ENCODE data around the gene SLC6A1. TPM values are rescaled to one million over a fixed set of nuclear protein-coding genes. Genes with fewer than 3 reads are reported as not detected.

Gene SLC6A1
- total RNA-seq, 1 donor from 2014 or later, result not detected

DNA sequence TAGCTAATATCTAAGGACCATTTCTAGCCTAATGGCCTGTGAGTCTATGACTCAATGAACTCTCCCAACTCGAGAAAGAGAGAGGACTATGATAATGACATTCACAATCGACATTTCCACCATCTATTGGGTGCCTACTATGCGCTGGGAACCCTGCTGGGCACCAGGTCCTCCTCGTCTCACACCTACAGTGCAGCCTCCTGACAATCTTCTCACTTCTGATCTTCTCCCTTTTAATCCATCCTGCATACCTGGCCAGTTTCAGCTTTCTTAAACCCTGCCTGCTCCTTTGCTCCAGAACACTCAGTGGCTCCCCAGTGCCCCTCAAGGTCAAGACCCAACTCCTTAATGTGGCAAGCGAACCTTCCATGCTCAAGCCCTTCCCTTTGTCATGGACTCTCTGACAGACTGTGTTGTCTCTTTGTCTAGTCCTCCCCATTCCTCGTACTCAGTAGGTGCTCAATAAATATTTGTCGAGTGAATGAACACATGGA is 3.5 kb upstream of the SLC6A1 start:
- H3K9me3 Mint-ChIP-seq, result no peaks in the 10 kb centered on the region
- intact Hi-C loops (cut with micrococcal nuclease), result no loop called here
- peaks cover 3% of the 10 kb centered on the region for H3K4me1 Mint-ChIP-seq (ENCODE audit: low read depth)

DNA sequence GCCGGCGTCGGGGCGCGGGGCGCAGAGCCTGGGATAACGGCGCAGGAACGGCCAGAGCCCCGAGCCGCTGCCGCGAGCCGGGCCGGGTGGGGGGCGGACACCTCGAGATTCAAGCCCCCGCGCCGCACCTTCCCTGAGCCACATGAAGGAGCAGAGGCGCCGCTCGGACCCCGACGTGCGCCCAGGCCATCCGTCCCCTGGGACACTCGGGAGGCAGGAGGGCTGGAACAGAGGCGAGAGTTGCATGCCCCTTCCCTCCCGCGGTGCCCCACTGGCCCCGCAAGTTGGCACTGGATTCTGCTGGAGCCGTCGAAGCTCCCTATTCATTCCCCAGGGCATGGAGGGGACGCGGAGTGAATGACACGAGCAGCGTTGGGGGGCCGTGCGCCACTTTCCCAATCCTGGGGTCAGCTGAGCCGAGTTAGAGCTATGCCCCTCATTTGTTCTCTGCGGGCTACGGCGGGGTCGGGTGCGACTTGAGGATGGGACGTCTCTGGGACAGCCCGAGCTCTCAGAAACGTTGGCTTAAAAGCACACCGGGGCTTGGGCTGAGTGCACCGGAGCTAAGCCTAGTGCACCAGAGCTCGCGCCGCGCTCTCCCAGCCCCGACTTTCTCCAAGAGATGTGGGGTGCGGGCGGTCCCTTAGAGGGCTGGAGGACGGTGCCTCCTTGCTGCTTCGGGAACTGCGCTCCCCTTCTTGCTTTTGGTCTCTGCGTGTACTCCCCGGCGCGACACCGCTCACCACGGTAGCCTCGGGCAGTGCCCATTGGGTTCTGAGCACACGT is 588 bp downstream of the SLC6A1 start:
- Mint-ChIP-seq H3K4me1 (ENCODE audit: low read depth) (peaks cover 3% of the 10 kb centered on the region), H3K36me3 (ENCODE audit: low read depth) (peaks cover 3% of the 10 kb centered on the region), H3K9me3 (no peaks in the 10 kb centered on the region), H3K27me3 (ENCODE audit: insufficient read depth) (peaks cover 53% of the 10 kb centered on the region), H3K4me3 (no peak overlapping the region), H3K27ac (no peak overlapping the region)
- intact Hi-C loops (cut with micrococcal nuclease), result no loop called here
- DNase-seq (ENCODE audit: low spot score), result no peak

More for the DNA sequence above, 3.5 kb upstream of the SLC6A1 start:
- H3K36me3 Mint-ChIP-seq (ENCODE audit: low read depth), result peaks cover 3% of the 10 kb centered on the region
- H3K27me3 Mint-ChIP-seq (ENCODE audit: insufficient read depth), result peaks cover 37% of the 10 kb centered on the region
- DNase-seq (ENCODE audit: low spot score), result no peak
- no peak overlapping the region for H3K4me3 Mint-ChIP-seq
- H3K27ac Mint-ChIP-seq, result no peak overlapping the region

DNA sequence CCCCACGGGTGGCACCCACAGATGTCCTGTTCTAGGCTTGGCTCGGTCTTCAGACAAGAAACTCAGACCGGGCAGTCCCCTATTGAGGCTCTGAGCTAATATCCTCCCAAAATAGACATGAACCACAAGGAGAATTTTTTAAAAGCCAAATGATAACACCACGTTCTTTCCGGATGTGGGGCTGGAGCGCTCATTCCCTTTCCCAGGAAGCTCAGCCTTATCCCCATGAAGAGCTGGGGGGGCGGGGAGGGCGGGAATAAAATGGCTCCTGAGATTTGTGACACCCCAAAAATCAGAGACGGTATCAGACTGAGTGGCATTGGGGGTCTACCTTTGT is 1.1 kb downstream of the SLC6A1 start:
- no peak for DNase-seq (ENCODE audit: low spot score)
- Mint-ChIP-seq H3K4me1 (ENCODE audit: low read depth) (peaks cover 3% of the 10 kb centered on the region), H3K36me3 (ENCODE audit: low read depth) (peaks cover 3% of the 10 kb centered on the region), H3K27me3 (ENCODE audit: insufficient read depth) (peaks cover 53% of the 10 kb centered on the region), H3K27ac (no peak overlapping the region), H3K4me3 (no peak overlapping the region), H3K9me3 (no peaks in the 10 kb centered on the region)
- intact Hi-C loops (cut with micrococcal nuclease), result no loop called here

DNA sequence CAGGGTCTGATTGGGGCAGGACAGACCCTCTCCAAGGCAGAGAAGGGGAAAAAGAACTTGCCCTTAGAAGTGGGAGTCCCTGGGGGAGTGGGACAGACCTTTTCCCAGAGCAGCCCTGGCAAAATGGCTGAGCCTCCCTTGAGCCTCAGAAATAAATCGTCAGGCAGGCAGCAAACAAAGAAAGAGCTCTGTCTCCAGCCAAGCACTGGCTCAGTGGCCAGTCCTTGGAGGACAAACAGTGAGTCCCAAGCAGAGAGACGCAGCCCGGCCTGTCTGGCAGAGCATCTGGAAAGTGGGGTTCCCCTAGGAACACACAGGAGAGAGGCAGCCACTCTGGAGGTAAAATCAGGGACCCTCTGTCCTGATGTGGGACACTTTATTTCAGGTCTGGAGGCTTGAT is 1.8 kb downstream of the SLC6A1 start:
- peaks cover 3% of the 10 kb centered on the region for H3K4me1 Mint-ChIP-seq (ENCODE audit: low read depth)
- H3K27ac Mint-ChIP-seq, result no peak overlapping the region
- DNase-seq (ENCODE audit: low spot score), result no peak
- intact Hi-C loops (cut with micrococcal nuclease), result no loop called here
- H3K27me3 Mint-ChIP-seq (ENCODE audit: insufficient read depth), result peaks cover 50% of the 10 kb centered on the region
- no peak overlapping the region for H3K4me3 Mint-ChIP-seq
- H3K9me3 Mint-ChIP-seq, result no peaks in the 10 kb centered on the region
- H3K36me3 Mint-ChIP-seq (ENCODE audit: low read depth), result peaks cover 3% of the 10 kb centered on the region

DNA sequence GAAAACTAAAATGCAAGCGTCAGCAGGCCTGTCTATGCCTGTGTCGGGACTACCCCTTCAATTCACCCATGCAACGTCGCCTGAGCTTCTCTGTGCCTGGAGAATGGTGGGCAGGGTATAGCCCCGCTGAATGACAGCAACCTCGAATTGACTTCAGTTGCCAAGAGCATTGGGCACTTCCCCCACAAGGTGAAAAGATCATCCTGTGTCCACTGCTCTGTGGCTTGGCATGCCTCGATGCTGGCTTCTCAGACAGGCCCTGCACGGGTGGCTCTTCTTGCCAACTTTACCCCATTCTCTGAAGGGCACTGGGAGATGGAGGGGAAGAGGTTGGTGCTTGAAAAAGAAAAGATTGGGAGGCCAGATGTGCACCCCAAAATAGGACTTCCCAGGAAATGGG is 3.3 kb downstream of the SLC6A1 start:
- H3K36me3 Mint-ChIP-seq (ENCODE audit: low read depth), result peaks cover 3% of the 10 kb centered on the region
- peaks cover 3% of the 10 kb centered on the region for H3K4me1 Mint-ChIP-seq (ENCODE audit: low read depth)
- no peaks in the 10 kb centered on the region for H3K9me3 Mint-ChIP-seq
- H3K27me3 Mint-ChIP-seq (ENCODE audit: insufficient read depth), result peaks cover 42% of the 10 kb centered on the region
- DNase-seq (ENCODE audit: low spot score), result no peak
- H3K4me3 Mint-ChIP-seq, result no peak overlapping the region
- intact Hi-C loops (cut with micrococcal nuclease), result no loop called here
- H3K27ac Mint-ChIP-seq, result no peak overlapping the region

DNA sequence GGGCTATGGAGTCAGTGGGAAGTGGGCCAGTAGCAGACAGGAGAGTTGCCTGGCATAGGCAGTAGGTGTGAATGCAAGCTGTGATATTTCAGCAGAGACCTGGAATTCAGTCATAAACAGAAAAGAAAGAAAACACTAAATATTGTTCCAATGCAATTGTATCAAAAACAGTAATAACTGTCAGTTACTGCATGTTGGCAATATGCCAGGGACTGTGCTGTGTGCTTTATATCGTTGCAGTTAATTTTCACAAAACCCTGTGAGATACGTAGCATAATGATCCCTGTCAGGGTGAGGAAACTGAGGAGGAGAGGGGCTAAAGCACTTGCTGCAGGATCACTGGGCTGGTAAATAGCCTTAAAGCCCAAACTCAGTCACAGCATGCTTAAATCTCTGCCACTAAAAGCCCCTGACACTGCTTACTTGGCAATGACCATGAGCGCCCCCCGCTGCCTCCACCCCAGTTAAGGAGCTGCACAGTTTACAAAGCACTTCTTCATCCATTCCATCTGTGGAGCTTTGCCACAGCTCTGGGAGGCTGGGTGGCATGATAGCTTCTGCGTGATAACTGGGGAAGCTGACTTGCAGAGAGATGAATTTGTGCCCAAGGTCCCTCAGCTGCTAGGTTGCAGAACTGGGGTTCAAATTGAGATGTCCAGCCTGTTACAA is 3.9 kb downstream of the SLC6A1 start:
- DNase-seq (ENCODE audit: low spot score), result no peak
- Mint-ChIP-seq H3K27me3 (ENCODE audit: insufficient read depth) (peaks cover 41% of the 10 kb centered on the region), H3K36me3 (ENCODE audit: low read depth) (peaks cover 3% of the 10 kb centered on the region), H3K27ac (no peak overlapping the region), H3K9me3 (no peaks in the 10 kb centered on the region), H3K4me3 (no peak overlapping the region), H3K4me1 (ENCODE audit: low read depth) (peaks cover 3% of the 10 kb centered on the region)
- intact Hi-C loops (cut with micrococcal nuclease), result no loop called here

DNA sequence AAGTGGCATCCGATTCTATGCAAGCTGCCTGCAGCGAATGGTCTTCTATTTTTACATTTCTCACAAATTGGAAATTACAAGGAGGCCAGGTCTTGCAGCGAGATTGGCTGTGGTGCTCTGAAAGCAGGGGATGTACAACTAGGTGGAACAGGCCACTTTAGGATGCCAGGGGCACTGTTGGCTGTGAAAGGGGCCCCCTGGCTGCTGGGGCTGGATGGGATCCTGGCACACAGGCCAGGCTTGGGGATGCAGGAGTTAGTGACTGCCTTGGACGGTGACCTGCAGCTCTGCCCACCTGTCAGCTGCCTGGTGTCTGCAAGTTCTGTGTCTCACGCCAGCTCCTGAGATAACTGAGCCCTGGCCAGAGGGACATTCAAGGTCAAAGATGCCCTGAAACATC is 4.6 kb downstream of the SLC6A1 start:
- DNase-seq (ENCODE audit: low spot score), result no peak
- H3K27ac Mint-ChIP-seq, result no peak overlapping the region
- intact Hi-C loops (cut with micrococcal nuclease), result no loop called here
- no peaks in the 10 kb centered on the region for H3K4me1 Mint-ChIP-seq (ENCODE audit: low read depth)
- H3K4me3 Mint-ChIP-seq, result no peak overlapping the region
- H3K36me3 Mint-ChIP-seq (ENCODE audit: low read depth), result no peaks in the 10 kb centered on the region
- peaks cover 33% of the 10 kb centered on the region for H3K27me3 Mint-ChIP-seq (ENCODE audit: insufficient read depth)
- no peaks in the 10 kb centered on the region for H3K9me3 Mint-ChIP-seq

DNA sequence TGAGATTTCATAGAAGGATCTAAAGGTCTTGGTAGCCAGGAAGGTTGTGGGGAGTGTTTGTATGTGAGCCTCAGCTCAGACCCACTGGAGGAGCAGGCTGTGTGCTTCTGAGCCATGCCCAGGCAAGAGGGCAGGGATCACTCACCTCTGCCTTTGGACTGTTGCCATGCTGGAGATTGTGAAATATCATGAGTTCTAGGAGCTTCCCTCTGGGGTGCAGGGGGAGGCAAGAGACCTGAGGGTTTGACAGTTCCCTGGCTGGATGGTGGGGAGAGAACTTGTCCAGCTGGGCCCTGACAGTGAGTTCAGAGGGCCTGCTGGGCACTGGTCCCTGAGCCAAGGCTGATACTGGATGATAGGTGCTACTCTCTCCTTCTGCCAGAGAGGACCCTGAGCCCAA is 6.0 kb downstream of the SLC6A1 start:
- DNase-seq (ENCODE audit: low spot score), result no peak
- Mint-ChIP-seq H3K27me3 (ENCODE audit: insufficient read depth) (peaks cover 31% of the 10 kb centered on the region), H3K9me3 (no peaks in the 10 kb centered on the region), H3K27ac (no peak overlapping the region), H3K36me3 (ENCODE audit: low read depth) (no peaks in the 10 kb centered on the region), H3K4me3 (no peak overlapping the region), H3K4me1 (ENCODE audit: low read depth) (no peaks in the 10 kb centered on the region)
- intact Hi-C loops (cut with micrococcal nuclease), result no loop called here

DNA sequence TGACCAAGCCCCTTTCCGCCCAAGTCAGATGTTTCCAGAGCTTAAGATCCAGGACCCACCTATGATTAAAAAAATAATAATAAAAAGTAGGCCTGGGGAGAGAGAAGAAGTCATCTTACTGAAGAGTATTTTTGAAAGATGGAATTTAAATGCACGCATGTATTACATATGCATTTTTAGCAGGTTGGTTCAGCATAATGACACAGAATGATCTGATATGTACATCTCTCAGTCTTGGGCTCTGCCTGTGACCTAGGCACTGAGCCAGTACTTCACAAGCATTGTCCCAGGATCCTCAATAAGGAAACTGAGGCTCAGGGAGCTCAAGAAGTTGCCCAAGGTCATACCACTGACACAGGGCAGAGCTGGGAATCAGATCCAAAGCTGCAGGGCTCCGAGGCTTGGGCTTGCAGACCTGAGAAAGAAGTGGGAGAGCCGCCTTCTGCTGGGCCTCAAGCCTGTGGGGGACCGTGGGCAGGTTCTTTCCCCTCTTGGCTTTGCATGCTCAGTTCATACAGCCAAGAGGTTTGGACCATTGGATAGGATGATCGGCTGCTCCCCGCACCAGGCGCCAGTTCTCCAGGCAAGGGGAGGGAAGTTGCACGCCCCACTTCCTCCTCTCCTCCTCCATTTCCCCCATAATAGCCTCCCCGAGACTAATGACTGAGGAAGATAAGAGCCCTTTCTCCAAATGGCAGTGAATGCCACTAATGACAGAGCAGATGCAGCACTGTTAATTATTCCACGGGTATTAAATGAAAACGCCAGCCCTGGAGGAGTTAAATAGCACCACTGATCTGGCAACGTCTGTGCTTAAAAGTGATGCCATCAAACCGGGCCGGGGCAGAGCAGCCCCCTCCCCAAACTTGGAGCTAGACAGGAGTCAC is 6.9 kb downstream of the SLC6A1 start:
- no peaks in the 10 kb centered on the region for H3K9me3 Mint-ChIP-seq

DNA sequence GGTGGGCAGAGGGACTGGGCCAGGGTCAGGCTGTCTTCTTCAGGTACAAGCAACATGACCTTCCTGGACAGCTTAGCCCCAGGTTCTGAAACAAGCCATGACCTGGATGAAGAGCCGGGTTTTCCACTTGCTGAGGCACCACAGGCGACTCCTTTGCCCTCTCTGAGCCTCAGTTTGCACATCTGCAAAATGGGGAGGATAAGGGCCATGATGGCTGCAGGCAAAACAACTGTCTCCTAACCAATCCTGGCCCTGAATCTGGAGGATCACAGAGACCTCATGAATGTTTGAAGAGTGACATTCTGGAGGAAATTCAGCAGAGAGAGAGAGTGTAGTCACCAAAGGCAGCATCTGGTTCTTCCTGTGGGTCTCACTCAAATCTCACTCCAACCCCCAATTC is 8.0 kb downstream of the SLC6A1 start:
- Mint-ChIP-seq H3K9me3 (no peaks in the 10 kb centered on the region), H3K4me1 (ENCODE audit: low read depth) (no peaks in the 10 kb centered on the region), H3K4me3 (no peak overlapping the region), H3K27me3 (ENCODE audit: insufficient read depth) (peaks cover 17% of the 10 kb centered on the region), H3K27ac (no peak overlapping the region), H3K36me3 (ENCODE audit: low read depth) (no peaks in the 10 kb centered on the region)
- intact Hi-C loops (cut with micrococcal nuclease), result no loop called here
- DNase-seq (ENCODE audit: low spot score), result no peak

More for the DNA sequence above, 6.9 kb downstream of the SLC6A1 start:
- Mint-ChIP-seq H3K27ac (no peak overlapping the region), H3K36me3 (ENCODE audit: low read depth) (no peaks in the 10 kb centered on the region), H3K27me3 (ENCODE audit: insufficient read depth) (peaks cover 25% of the 10 kb centered on the region), H3K4me1 (ENCODE audit: low read depth) (no peaks in the 10 kb centered on the region), H3K4me3 (no peak overlapping the region)
- DNase-seq (ENCODE audit: low spot score), result no peak
- intact Hi-C loops (cut with micrococcal nuclease), result no loop called here

DNA sequence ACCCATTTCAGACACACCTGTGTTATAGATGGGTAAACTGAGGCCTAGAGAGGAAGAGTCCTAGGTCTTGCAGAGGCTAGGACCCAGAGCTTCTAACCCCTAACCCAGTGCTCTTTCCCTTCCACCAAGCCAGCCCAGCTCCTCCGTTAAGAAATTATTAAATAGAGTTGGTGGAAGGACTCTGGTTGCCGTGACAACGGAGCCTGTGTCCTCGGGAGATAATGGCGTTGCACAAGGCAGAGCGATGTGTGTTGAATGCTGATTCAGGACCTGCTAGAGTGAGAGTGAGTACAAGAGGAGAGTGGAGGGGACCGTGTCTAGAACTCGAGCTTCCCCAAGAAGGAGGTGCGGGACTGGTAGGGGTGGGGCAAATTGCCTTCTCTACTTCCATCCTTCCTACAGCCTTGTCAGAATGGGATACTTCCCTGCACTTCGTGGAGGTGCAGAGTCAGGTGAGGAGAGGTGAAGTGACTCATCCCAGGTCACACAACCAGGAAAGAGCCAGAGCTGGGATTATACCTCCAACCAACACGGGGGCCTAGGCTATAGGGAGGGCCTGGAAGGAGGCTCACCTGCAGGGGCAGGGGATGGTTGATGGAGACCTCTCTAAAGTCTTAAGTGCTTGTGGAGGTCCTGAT is 8.6 kb downstream of the SLC6A1 start:
- Mint-ChIP-seq H3K36me3 (ENCODE audit: low read depth) (no peaks in the 10 kb centered on the region), H3K27ac (no peak overlapping the region), H3K4me3 (no peak overlapping the region), H3K9me3 (no peaks in the 10 kb centered on the region), H3K4me1 (ENCODE audit: low read depth) (no peaks in the 10 kb centered on the region), H3K27me3 (ENCODE audit: insufficient read depth) (peaks cover 13% of the 10 kb centered on the region)
- intact Hi-C loops (cut with micrococcal nuclease), result no loop called here
- DNase-seq (ENCODE audit: low spot score), result no peak

DNA sequence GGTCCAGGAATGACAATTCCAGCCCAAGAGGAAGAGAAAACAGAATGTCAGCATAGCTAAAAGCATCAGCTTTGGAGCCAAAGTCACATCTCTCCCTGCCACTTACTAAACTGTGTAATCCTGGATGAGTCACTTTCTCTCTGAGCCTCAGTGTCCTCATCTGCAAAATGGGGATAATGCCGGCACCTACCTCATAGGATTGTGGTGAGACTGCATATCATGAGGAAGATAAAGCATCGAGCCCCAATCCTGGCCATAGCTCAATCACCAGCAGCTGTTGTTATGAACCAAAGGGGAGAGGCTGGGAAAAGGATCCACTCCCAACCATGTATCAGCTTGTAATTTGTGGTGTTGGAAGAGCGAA is 9.1 kb downstream of the SLC6A1 start:
- no peak overlapping the region for H3K4me3 Mint-ChIP-seq
- peaks cover 12% of the 10 kb centered on the region for H3K27me3 Mint-ChIP-seq (ENCODE audit: insufficient read depth)
- H3K27ac Mint-ChIP-seq, result no peak overlapping the region
- no peaks in the 10 kb centered on the region for H3K4me1 Mint-ChIP-seq (ENCODE audit: low read depth)
- DNase-seq (ENCODE audit: low spot score), result no peak
- H3K9me3 Mint-ChIP-seq, result no peaks in the 10 kb centered on the region
- intact Hi-C loops (cut with micrococcal nuclease), result no loop called here
- H3K36me3 Mint-ChIP-seq (ENCODE audit: low read depth), result no peaks in the 10 kb centered on the region
